WTC11 (cell line): ENCODE results near the gene WFDC6. TPM values are rescaled to one million over a fixed set of nuclear protein-coding genes. Genes with fewer than 3 reads are reported as not detected.

ENCODE experiments used
- ATAC-seq: fragments of 200-7000 bp; cut with Tn5 transposase; 2 replicates; pipeline ENCODE4 v1.10.0; 2021; ENCODE audit warnings: mild to moderate bottlenecking, moderate library complexity
- CTCF ChIA-PET: fragments of 300-600 bp; sonication (Branson Sonifier 250); formaldehyde crosslinking; loops from one replicate; lab custom pipeline; 2021; ENCODE audit warnings: antibody characterized with exemption; lab: Charles Lee
- POLR2A ChIA-PET: fragments of 350-600 bp; sonication (Branson Sonifier 250); formaldehyde crosslinking; loops from one replicate; lab custom pipeline; 2021; ENCODE audit warnings: antibody characterized with exemption; lab: Charles Lee
- DNase-seq: peaks from one replicate; pipeline ENCODE4 v3.0.0; 2021; ENCODE audit warnings: low spot score
- H3K27ac Mint-ChIP-seq: 2 replicates; pipeline ENCODE4 v1.8.0; 2021; ENCODE audit warnings: mixed read lengths
- H3K27me3 Mint-ChIP-seq: 2 replicates; pipeline ENCODE4 v1.8.0; 2021; ENCODE audit warnings: low read depth, mild to moderate bottlenecking, moderate library complexity, mixed read lengths
- H3K36me3 Mint-ChIP-seq: 2 replicates; pipeline ENCODE4 v1.8.0; 2021; ENCODE audit warnings: mixed read lengths
- H3K4me1 Mint-ChIP-seq: 2 replicates; pipeline ENCODE4 v1.8.0; 2022; ENCODE audit warnings: mixed read lengths
- H3K4me3 Mint-ChIP-seq: 2 replicates; pipeline ENCODE4 v1.8.0; 2021; ENCODE audit warnings: mild to moderate bottlenecking, moderate library complexity, mixed read lengths
- H3K9me3 Mint-ChIP-seq: 2 replicates; pipeline ENCODE4 v1.8.0; 2021; ENCODE audit warnings: mixed read lengths
- CBFB ChIP-seq: sonication (generic); formaldehyde crosslinking; IDR thresholded peaks from 2 replicates; pipeline ENCODE4 v1.8.1; 2022; ENCODE audit warnings: mild to moderate bottlenecking, low read depth, missing genetic modification reagents
- ETV6 ChIP-seq: sonication (generic); formaldehyde crosslinking; IDR thresholded peaks from 2 replicates; pipeline ENCODE4 v1.8.1; 2022; ENCODE audit warnings: mild to moderate bottlenecking, missing genetic modification reagents
- FOXP1 ChIP-seq: sonication (generic); formaldehyde crosslinking; IDR thresholded peaks from 2 replicates; pipeline ENCODE4 v1.8.0; 2022; ENCODE audit warnings: missing genetic modification reagents, mild to moderate bottlenecking, moderate library complexity, borderline replicate concordance
- NFE2L1 ChIP-seq: sonication (generic); formaldehyde crosslinking; IDR thresholded peaks from 2 replicates; pipeline ENCODE4 v1.8.1; 2023; ENCODE audit warnings: missing genetic modification reagents
- NR1H2 ChIP-seq: sonication (generic); formaldehyde crosslinking; IDR thresholded peaks from 2 replicates; pipeline ENCODE4 v1.9.0; 2021; ENCODE audit warnings: mild to moderate bottlenecking, moderate library complexity, missing genetic modification reagents
- ZNF121 ChIP-seq: sonication (generic); formaldehyde crosslinking; IDR thresholded peaks from 2 replicates; pipeline ENCODE4 v1.8.0; 2023; ENCODE audit warnings: missing genetic modification reagents
- ZNF219 ChIP-seq: sonication (generic); formaldehyde crosslinking; IDR thresholded peaks from 2 replicates; pipeline ENCODE4 v1.8.0; 2023; ENCODE audit warnings: missing genetic modification reagents, mild to moderate bottlenecking, borderline replicate concordance
- total RNA-seq: library from RNA; stranded (reverse); gene quantifications from 3 replicates; pipeline ENCODE4 v1.2.3, GENCODE V29; 2021
- TF ChIP-seq, protein P1 (sequence below): fragments of 250-450 bp; sonication (Bioruptor Pico); IDR thresholded peaks from 2 replicates; pipeline ENCODE4 v1.9.0; 2021; ENCODE audit warnings: moderate library complexity, mild to moderate bottlenecking, inconsistent platforms, borderline replicate concordance
- TF ChIP-seq, protein P2 (sequence below): sonication (generic); formaldehyde crosslinking; IDR thresholded peaks from 2 replicates; pipeline ENCODE4 v1.8.0; 2023; ENCODE audit warnings: mild to moderate bottlenecking, missing genetic modification reagents
- TF ChIP-seq, protein P3 (sequence below): fragments of 250-450 bp; sonication (Bioruptor Pico); IDR thresholded peaks from 2 replicates; pipeline ENCODE4 v1.8.0; 2021; ENCODE audit warnings: mild to moderate bottlenecking
- TF ChIP-seq, protein P4 (sequence below): sonication (generic); formaldehyde crosslinking; IDR thresholded peaks from 2 replicates; pipeline ENCODE4 v1.8.1; 2023; ENCODE audit warnings: mild to moderate bottlenecking, missing genetic modification reagents, borderline replicate concordance
- TF ChIP-seq, protein P5 (sequence below): sonication (generic); formaldehyde crosslinking; IDR thresholded peaks from 2 replicates; pipeline ENCODE4 v1.8.0; 2023; ENCODE audit warnings: missing genetic modification reagents, mild to moderate bottlenecking, borderline replicate concordance

WFDC6 gene
- total RNA-seq, 1 experiment from 2014 or later = not detected

DNA sequence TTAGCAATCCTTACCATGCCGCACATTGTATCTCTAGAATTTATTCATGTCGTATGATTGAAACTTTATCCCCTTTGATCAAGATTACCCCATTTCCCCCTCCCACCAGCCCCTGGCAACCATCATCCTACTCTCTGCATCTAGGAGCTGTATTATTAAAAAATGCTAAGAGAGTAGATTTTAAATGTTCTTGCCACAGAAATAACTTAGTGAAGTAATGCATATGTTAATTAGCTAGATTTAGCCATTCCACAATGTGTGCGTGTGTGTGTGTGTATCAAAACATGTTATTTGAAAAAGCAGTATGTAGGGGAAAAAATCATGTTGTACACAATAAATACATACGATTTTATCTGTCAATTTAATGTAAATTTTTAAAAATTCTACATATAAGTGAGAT is 12.0 kb downstream of the WFDC6 start (continued):
- TF ChIP-seq, protein P1, sequence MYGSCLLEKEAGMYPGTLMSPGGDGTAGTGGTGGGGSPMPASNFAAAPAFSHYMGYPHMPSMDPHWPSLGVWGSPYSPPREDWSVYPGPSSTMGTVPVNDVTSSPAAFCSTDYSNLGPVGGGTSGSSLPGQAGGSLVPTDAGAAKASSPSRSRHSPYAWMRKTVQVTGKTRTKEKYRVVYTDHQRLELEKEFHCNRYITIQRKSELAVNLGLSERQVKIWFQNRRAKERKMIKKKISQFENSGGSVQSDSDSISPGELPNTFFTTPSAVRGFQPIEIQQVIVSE (CRISPR knock-in tag) = no peak
- TF ChIP-seq, protein P2, sequence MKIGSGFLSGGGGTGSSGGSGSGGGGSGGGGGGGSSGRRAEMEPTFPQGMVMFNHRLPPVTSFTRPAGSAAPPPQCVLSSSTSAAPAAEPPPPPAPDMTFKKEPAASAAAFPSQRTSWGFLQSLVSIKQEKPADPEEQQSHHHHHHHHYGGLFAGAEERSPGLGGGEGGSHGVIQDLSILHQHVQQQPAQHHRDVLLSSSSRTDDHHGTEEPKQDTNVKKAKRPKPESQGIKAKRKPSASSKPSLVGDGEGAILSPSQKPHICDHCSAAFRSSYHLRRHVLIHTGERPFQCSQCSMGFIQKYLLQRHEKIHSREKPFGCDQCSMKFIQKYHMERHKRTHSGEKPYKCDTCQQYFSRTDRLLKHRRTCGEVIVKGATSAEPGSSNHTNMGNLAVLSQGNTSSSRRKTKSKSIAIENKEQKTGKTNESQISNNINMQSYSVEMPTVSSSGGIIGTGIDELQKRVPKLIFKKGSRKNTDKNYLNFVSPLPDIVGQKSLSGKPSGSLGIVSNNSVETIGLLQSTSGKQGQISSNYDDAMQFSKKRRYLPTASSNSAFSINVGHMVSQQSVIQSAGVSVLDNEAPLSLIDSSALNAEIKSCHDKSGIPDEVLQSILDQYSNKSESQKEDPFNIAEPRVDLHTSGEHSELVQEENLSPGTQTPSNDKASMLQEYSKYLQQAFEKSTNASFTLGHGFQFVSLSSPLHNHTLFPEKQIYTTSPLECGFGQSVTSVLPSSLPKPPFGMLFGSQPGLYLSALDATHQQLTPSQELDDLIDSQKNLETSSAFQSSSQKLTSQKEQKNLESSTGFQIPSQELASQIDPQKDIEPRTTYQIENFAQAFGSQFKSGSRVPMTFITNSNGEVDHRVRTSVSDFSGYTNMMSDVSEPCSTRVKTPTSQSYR (CRISPR knock-in tag) = no peak
- TF ChIP-seq FOXP1 (CRISPR knock-in tag) = no peak
- TF ChIP-seq NFE2L1 (CRISPR knock-in tag) = no peak
- TF ChIP-seq CBFB (CRISPR knock-in tag) = no peak
- TF ChIP-seq ETV6 (CRISPR knock-in tag) = no peak

DNA sequence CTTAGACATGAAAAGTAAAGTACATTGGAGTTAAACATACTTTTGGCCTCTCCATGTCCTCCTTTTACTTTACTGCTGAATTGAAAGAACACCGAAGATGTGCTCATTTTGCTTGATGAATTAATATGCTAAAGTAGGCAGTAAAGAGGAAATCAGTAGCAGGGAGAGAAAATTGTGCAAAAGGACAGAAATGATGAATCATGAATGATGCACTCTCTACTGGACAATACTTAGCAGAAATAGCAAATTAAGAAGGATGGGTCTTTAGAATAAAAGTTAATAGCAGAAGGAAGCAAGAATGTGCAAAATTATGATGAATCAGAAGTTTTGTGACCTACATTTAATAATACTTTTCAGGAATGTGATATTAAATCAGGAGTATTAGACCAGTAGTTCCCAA is 15.5 kb downstream of the WFDC6 start:
- Mint-ChIP-seq H3K36me3 (no peaks in the 10 kb centered on the region), H3K27ac (no peak overlapping the region), H3K4me1 (no peaks in the 10 kb centered on the region), H3K27me3 (no peaks in the 10 kb centered on the region; the same call in 1 of the 2 replicates), H3K4me3 (no peak overlapping the region), H3K9me3 (peaks cover 8% of the 10 kb centered on the region; the same call in 1 of the 2 replicates)
- ATAC-seq (no peak), DNase-seq (no peak)
- no peak for TF ChIP-seq ZNF219 (CRISPR knock-in tag)
- TF ChIP-seq, protein P3, sequence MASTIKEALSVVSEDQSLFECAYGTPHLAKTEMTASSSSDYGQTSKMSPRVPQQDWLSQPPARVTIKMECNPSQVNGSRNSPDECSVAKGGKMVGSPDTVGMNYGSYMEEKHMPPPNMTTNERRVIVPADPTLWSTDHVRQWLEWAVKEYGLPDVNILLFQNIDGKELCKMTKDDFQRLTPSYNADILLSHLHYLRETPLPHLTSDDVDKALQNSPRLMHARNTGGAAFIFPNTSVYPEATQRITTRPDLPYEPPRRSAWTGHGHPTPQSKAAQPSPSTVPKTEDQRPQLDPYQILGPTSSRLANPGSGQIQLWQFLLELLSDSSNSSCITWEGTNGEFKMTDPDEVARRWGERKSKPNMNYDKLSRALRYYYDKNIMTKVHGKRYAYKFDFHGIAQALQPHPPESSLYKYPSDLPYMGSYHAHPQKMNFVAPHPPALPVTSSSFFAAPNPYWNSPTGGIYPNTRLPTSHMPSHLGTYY = no peak
- no peak for TF ChIP-seq NR1H2
- TF ChIP-seq, protein P4, sequence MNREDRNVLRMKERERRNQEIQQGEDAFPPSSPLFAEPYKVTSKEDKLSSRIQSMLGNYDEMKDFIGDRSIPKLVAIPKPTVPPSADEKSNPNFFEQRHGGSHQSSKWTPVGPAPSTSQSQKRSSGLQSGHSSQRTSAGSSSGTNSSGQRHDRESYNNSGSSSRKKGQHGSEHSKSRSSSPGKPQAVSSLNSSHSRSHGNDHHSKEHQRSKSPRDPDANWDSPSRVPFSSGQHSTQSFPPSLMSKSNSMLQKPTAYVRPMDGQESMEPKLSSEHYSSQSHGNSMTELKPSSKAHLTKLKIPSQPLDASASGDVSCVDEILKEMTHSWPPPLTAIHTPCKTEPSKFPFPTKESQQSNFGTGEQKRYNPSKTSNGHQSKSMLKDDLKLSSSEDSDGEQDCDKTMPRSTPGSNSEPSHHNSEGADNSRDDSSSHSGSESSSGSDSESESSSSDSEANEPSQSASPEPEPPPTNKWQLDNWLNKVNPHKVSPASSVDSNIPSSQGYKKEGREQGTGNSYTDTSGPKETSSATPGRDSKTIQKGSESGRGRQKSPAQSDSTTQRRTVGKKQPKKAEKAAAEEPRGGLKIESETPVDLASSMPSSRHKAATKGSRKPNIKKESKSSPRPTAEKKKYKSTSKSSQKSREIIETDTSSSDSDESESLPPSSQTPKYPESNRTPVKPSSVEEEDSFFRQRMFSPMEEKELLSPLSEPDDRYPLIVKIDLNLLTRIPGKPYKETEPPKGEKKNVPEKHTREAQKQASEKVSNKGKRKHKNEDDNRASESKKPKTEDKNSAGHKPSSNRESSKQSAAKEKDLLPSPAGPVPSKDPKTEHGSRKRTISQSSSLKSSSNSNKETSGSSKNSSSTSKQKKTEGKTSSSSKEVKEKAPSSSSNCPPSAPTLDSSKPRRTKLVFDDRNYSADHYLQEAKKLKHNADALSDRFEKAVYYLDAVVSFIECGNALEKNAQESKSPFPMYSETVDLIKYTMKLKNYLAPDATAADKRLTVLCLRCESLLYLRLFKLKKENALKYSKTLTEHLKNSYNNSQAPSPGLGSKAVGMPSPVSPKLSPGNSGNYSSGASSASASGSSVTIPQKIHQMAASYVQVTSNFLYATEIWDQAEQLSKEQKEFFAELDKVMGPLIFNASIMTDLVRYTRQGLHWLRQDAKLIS = no peak
- no peak for TF ChIP-seq ZNF121 (CRISPR knock-in tag)
- ChIA-PET POLR2A (no interaction called here), CTCF (interaction anchor here (2.1 kb wide), 1 partner anchor 247 kb away, joined by 11 read pairs; no protein-coding TSS in a partner anchor)

DNA sequence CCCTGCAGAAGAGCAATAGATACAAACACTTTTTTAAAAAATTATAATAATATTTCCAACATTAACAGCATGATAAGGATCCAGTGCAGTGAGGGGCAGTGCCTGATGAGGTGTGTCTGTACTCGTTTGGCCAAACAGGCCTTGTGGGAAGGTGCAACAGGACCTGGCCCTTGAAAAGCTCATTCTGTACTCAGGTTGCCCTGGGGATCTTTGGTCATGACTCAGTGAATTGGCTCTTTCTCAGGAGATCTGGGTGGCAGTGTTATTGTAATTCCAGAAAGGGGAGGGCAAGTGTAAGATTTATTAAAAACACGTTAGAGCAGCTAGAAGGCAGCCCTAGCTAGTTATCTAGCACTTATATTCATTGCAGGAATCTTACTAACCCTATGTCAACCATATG is 21.0 kb downstream of the WFDC6 start:
- Mint-ChIP-seq H3K36me3 (no peaks in the 10 kb centered on the region), H3K4me3 (no peak overlapping the region), H3K9me3 (peaks cover 8% of the 10 kb centered on the region; the same call in 1 of the 2 replicates), H3K27me3 (no peaks in the 10 kb centered on the region; the same call in 1 of the 2 replicates), H3K27ac (no peak overlapping the region), H3K4me1 (no peaks in the 10 kb centered on the region)
- CTCF ChIA-PET = interaction anchor here (1.4 to 1.6 kb wide), 2 partner anchors 20 to 195 kb away, joined by 4 to 6 read pairs; no protein-coding TSS in a partner anchor
- ATAC-seq (no peak), DNase-seq (no peak)
- POLR2A ChIA-PET = no interaction called here
- TF ChIP-seq, protein P5, sequence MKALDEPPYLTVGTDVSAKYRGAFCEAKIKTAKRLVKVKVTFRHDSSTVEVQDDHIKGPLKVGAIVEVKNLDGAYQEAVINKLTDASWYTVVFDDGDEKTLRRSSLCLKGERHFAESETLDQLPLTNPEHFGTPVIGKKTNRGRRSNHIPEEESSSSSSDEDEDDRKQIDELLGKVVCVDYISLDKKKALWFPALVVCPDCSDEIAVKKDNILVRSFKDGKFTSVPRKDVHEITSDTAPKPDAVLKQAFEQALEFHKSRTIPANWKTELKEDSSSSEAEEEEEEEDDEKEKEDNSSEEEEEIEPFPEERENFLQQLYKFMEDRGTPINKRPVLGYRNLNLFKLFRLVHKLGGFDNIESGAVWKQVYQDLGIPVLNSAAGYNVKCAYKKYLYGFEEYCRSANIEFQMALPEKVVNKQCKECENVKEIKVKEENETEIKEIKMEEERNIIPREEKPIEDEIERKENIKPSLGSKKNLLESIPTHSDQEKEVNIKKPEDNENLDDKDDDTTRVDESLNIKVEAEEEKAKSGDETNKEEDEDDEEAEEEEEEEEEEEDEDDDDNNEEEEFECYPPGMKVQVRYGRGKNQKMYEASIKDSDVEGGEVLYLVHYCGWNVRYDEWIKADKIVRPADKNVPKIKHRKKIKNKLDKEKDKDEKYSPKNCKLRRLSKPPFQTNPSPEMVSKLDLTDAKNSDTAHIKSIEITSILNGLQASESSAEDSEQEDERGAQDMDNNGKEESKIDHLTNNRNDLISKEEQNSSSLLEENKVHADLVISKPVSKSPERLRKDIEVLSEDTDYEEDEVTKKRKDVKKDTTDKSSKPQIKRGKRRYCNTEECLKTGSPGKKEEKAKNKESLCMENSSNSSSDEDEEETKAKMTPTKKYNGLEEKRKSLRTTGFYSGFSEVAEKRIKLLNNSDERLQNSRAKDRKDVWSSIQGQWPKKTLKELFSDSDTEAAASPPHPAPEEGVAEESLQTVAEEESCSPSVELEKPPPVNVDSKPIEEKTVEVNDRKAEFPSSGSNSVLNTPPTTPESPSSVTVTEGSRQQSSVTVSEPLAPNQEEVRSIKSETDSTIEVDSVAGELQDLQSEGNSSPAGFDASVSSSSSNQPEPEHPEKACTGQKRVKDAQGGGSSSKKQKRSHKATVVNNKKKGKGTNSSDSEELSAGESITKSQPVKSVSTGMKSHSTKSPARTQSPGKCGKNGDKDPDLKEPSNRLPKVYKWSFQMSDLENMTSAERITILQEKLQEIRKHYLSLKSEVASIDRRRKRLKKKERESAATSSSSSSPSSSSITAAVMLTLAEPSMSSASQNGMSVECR (CRISPR knock-in tag) = no peak
